ENCODE measurements around the gene GABRR1. TPM values are rescaled to one million over a fixed set of nuclear protein-coding genes. Genes with fewer than 3 reads are reported as not detected.
"Not testable (repeated sequence)": the region's sequence is repeated elsewhere in the genome, so short reads cannot be mapped to it uniquely, and the experiment has no call there.

The GABRR1 gene
- polyA plus RNA-seq, 1 experiment, result not detected

GRCh38 chr6:89133981-89134380, 83.2 kb downstream of the GABRR1 start:
- TF ChIP-seq CTCF (IDR thresholded peaks at IDR 0.05; ENCODE audit: low read depth, low read length), result no peak
- Histone ChIP-seq H3K4me3 (ENCODE audit: low read depth, low read length) (no peak overlapping the region), H3K27me3 (ENCODE audit: control insufficient read depth, insufficient read depth, low read length) (no peaks in the 10 kb centered on the region), H3K27ac (ENCODE audit: low read depth, low read length) (no peak overlapping the region), H3K9me3 (ENCODE audit: control insufficient read depth, insufficient read depth, low read length) (no peaks in the 10 kb centered on the region)
- DNase-seq (ENCODE audit: low read depth, low spot score), result no peak
- ChIA-PET CTCF (no interaction called here), POLR2A (no interaction called here)

- no peaks in the 10 kb centered on the region for H3K9me3 ChIP-seq (ENCODE audit: control insufficient read depth, insufficient read depth, low read length)
- H3K27me3 ChIP-seq (ENCODE audit: control insufficient read depth, insufficient read depth, low read length), result no peaks in the 10 kb centered on the region
- no peak overlapping the region for H3K4me3 ChIP-seq (ENCODE audit: low read depth, low read length)
- TF ChIP-seq CTCF (IDR thresholded peaks at IDR 0.05; ENCODE audit: low read depth, low read length), result no peak
- ChIA-PET CTCF (interaction anchor here (1.4 kb wide), 1 partner anchor 240 kb away, joined by 4 read pairs; no protein-coding TSS in a partner anchor), POLR2A (no interaction called here)
- H3K27ac ChIP-seq (ENCODE audit: low read depth, low read length), result no peak overlapping the region
- no peak for DNase-seq (ENCODE audit: low read depth, low spot score)
These were observed 85.1 kb downstream of the GABRR1 start for GRCh38 chr6:89132057-89132456.

- Histone ChIP-seq H3K4me3 (ENCODE audit: low read depth, low read length) (no peak overlapping the region), H3K27me3 (ENCODE audit: control insufficient read depth, insufficient read depth, low read length) (no peaks in the 10 kb centered on the region), H3K27ac (ENCODE audit: low read depth, low read length) (no peak overlapping the region), H3K9me3 (ENCODE audit: control insufficient read depth, insufficient read depth, low read length) (no peaks in the 10 kb centered on the region)
- ChIA-PET CTCF (interaction anchor here (1.4 kb wide), 1 partner anchor 240 kb away, joined by 4 read pairs; no protein-coding TSS in a partner anchor), POLR2A (no interaction called here)
- TF ChIP-seq CTCF (IDR thresholded peaks at IDR 0.05; ENCODE audit: low read depth, low read length), result no peak
- DNase-seq (ENCODE audit: low read depth, low spot score), result no peak
These were observed 85.6 kb downstream of the GABRR1 start for GRCh38 chr6:89131599-89131998.

- H3K27ac ChIP-seq (ENCODE audit: low read depth, low read length); H3K4me3 ChIP-seq (ENCODE audit: low read depth, low read length); H3K9me3 ChIP-seq (ENCODE audit: control insufficient read depth, insufficient read depth, low read length); H3K27me3 ChIP-seq (ENCODE audit: control insufficient read depth, insufficient read depth, low read length); POLR2A ChIA-PET; DNase-seq (ENCODE audit: low read depth, low spot score): not testable (repeated sequence)
- CTCF ChIA-PET, result interaction anchor here (0.7 kb wide), 1 partner anchor 611 kb away, joined by 3 read pairs; no protein-coding TSS in a partner anchor
These were observed 88.9 kb downstream of the GABRR1 start for GRCh38 chr6:89128256-89128671.

Other genes starting within 250 kb of the GABRR1 start
- 21.0 and 22.6 TPM in 2 replicates for gene PNRC1, start 136.6 kb downstream of the GABRR1 start, polyA plus RNA-seq (2011; rRNA removed)
- gene SRSF12, start 99.3 kb downstream of the GABRR1 start, polyA plus RNA-seq (2011; rRNA removed), result 0.04 TPM in 2 replicates
- gene PM20D2, start 71.3 kb downstream of the GABRR1 start, polyA plus RNA-seq (2011; rRNA removed), result 4.6 and 6.5 TPM in 2 replicates
- gene GABRR2, start 97.9 kb upstream of the GABRR1 start, polyA plus RNA-seq (2011; rRNA removed), result 0.12 and 0.15 TPM in 2 replicates
- gene UBE2J1, start 135.4 kb upstream of the GABRR1 start, polyA plus RNA-seq (2011; rRNA removed), result 38.8 and 49.4 TPM in 2 replicates
- not detected in 2 replicates for gene RRAGD, start 194.9 kb upstream of the GABRR1 start, polyA plus RNA-seq (2011; rRNA removed)
- 0.10 and 0.21 TPM in 2 replicates for gene ANKRD6, start 215.8 kb upstream of the GABRR1 start, polyA plus RNA-seq (2011; rRNA removed)

All from AG04450 (cell line).